TTC549 (cell line): Measurements from ENCODE around the gene NSRP1.
"Not testable (repeated sequence)": the region's sequence is repeated elsewhere in the genome, so short reads cannot be mapped to it uniquely, and the experiment has no call there.

ENCODE experiments used
- FAIRE-seq: peaks from 2 replicates; lab custom pipeline; 2012; peaks lifted over from hg19 to GRCh38; lab: Jason Lieb, UNC

NSRP1 gene

GRCh38 chr17:30116661-30117551, at the start of gene NSRP1:
NSRP1 (plus strand) TSS chr17:30116816; CDS start chr17:30116844, 28 bp downstream.
- FAIRE-seq, result peak; percentile 67

GRCh38 chr17:30068465-30068864, 48.2 kb upstream of the NSRP1 start:
- no peak for FAIRE-seq

GRCh38 chr17:30074254-30074653, 42.4 kb upstream of the NSRP1 start:
- FAIRE-seq, result no peak

GRCh38 chr17:30074730-30075129, 41.9 kb upstream of the NSRP1 start:
- FAIRE-seq, result no peak

GRCh38 chr17:30082773-30083172, 33.8 kb upstream of the NSRP1 start:
- FAIRE-seq, result no peak

- no peak for FAIRE-seq
These were observed 31.8 kb upstream of the NSRP1 start for GRCh38 chr17:30084788-30085187.

GRCh38 chr17:30086896-30087295, 29.7 kb upstream of the NSRP1 start:
- FAIRE-seq, result no peak

- not testable (repeated sequence) for FAIRE-seq
These were observed 29.2 kb upstream of the NSRP1 start for GRCh38 chr17:30087431-30087830.

- FAIRE-seq, result no peak
These were observed 25.4 kb upstream of the NSRP1 start for GRCh38 chr17:30091121-30091670.

GRCh38 chr17:30091771-30092170, 24.8 kb upstream of the NSRP1 start:
- no peak for FAIRE-seq

GRCh38 chr17:30092886-30093285, 23.7 kb upstream of the NSRP1 start:
- no peak for FAIRE-seq

- FAIRE-seq, result peak; percentile 76
These were observed 23.0 kb upstream of the NSRP1 start for GRCh38 chr17:30093463-30094147.

- peak; percentile 90 for FAIRE-seq
These were observed 20.9 kb upstream of the NSRP1 start for GRCh38 chr17:30095507-30096244.

GRCh38 chr17:30101686-30102390, 14.8 kb upstream of the NSRP1 start:
- FAIRE-seq, result no peak

GRCh38 chr17:30103921-30104320, 12.7 kb upstream of the NSRP1 start:
- no peak for FAIRE-seq

GRCh38 chr17:30104575-30105339, 11.9 kb upstream of the NSRP1 start:
- peak; percentile 85 for FAIRE-seq

GRCh38 chr17:30112794-30113193, 3.8 kb upstream of the NSRP1 start:
- no peak for FAIRE-seq

GRCh38 chr17:30113213-30113612, 3.4 kb upstream of the NSRP1 start:
- no peak for FAIRE-seq

GRCh38 chr17:30116345-30116660, 313 bp upstream of the NSRP1 start:
- FAIRE-seq, result no peak

- no peak for FAIRE-seq
These were observed 1.1 kb downstream of the NSRP1 start for GRCh38 chr17:30117675-30118081.

- not testable (repeated sequence) for FAIRE-seq
These were observed 2.0 kb downstream of the NSRP1 start for GRCh38 chr17:30118635-30119034.
